Measurements from ENCODE around the gene RNPEP.
"Not testable (repeated sequence)": the region's sequence is repeated elsewhere in the genome, so short reads cannot be mapped to it uniquely, and the experiment has no call there.

Gene RNPEP

DNA sequence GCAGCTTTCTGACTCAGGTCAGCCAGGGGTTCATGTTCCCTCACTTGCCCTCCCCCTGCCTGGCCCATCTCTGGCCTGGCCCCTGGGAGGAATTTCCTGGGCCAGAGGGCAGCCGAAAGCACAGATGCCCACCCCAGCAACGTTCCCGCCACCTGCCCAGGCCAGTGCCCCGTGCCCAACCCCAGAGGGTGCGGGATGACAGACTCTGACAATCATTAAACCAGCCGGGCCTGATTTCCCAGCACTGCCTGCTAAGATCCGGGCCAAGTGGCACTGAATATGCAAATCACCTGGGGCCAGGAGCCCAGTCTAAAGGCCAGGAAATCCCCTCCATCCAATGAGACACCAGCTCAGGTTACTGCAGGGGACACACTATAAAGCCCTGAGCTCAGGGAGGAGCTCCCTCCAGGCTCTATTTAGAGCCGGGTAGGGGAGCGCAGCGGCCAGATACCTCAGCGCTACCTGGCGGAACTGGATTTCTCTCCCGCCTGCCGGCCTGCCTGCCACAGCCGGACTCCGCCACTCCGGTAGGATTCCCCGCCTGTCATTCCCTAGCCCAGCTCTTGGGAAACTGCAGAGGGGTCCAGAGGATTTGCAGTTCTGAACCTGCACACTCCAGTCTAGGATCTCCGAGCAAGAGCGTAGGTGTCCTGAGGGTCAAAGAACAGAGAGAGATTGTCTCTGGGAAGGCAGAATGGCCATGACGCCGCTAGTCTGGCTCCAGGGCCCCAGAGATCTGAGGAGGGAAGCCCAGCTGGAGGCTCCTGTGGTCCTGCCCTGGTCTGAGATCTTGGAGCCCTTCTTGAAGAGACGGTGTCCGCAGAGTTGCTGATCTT lies 27.9 kb downstream of the RNPEP start, which contains the start of gene ELF3:
Gene ELF3, plus strand, starts transcription at position 408 of the 836 bp plus-strand sequence. CDS start 550 bp downstream, outside the sequence.
- no peak for DNase-seq (ENCODE audit: low spot score)

GRCh38 chr1:202011994-202012393 lies 29.5 kb downstream of the RNPEP start:
- DNase-seq (ENCODE audit: low spot score): no peak

- DNase-seq (ENCODE audit: low spot score): no peak
Measured at GRCh38 chr1:202012544-202013478, 30.4 kb downstream of the RNPEP start.

GRCh38 chr1:202013603-202014002 lies 31.2 kb downstream of the RNPEP start:
- no peak for DNase-seq (ENCODE audit: low spot score)

DNA sequence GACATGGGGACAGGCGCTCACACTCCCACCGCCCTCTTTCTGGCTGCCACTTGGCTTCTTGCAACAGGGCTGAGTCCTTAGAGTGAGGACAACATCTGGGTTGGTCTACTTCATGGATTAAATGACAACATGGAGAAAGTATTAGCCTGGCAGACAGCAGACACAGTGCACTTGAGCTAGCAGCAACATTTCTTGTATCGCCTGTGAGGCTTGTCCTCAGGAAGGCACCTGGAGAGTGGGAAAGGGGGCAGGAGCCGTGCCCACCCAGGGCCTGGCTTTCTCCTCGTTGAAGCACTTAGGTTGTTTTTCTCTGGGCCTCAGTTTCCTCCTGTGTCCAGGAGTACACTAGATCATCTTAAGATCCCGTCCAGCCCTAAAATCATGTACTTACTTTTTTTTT lies 31.6 kb downstream of the RNPEP start:
- DNase-seq (ENCODE audit: low spot score): no peak

DNA sequence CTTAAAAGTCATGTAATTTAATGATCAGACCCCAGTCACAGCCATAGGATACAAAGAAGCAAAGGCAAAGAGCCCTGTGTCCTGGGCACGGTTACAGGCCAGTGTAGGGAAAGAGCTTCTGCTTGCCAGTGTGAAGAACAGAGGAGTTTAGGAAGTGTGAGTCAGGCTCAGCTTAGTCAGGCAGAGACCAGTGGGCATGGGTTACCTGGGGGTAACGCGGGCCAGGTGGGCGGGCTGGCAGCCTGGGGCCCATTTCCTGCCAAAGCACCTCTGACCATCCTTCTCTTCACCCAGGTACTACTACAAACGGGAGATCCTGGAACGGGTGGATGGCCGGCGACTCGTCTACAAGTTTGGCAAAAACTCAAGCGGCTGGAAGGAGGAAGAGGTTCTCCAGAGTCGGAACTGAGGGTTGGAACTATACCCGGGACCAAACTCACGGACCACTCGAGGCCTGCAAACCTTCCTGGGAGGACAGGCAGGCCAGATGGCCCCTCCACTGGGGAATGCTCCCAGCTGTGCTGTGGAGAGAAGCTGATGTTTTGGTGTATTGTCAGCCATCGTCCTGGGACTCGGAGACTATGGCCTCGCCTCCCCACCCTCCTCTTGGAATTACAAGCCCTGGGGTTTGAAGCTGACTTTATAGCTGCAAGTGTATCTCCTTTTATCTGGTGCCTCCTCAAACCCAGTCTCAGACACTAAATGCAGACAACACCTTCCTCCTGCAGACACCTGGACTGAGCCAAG lies 32.6 kb downstream of the RNPEP start:
- no peak for DNase-seq (ENCODE audit: low spot score)

DNA sequence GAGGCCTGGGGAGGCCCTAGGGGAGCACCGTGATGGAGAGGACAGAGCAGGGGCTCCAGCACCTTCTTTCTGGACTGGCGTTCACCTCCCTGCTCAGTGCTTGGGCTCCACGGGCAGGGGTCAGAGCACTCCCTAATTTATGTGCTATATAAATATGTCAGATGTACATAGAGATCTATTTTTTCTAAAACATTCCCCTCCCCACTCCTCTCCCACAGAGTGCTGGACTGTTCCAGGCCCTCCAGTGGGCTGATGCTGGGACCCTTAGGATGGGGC lies 33.2 kb downstream of the RNPEP start:
- DNase-seq (ENCODE audit: low spot score): no peak

DNA sequence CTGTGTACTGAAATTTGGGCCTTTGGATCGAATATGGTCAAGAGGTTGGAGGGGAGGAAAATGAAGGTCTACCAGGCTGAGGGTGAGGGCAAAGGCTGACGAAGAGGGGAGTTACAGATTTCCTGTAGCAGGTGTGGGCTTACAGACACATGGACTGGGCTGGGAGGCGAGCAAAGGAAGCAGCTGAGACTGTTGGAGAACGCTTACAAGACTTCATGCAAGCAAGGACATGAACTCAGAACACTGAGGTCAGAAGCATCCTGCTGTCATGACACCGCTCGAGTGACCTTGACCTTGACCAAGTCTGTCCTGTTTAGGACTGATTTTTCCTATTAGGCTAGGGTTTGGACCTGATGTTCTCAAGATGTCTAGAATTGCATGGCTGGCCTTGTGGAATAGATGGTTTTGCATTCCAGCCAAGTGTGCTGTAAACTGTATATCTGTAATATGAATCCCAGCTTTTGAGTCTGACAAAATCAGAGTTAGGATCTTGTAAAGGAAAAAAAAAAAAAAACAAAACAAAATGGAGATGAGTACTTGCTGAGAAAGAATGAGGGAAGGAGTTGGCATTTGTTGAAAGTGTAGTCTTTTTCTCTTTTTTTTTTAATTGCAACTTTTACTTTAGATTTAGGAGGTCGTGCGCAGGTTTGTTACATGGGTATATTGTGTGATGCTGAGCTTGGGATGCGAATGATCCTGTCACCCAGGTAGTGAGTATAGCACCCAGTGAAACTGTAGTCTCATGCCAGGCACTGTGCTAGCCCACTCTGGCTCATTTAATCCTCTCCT lies 33.8 kb downstream of the RNPEP start:
- no peak for DNase-seq (ENCODE audit: low spot score)

DNA sequence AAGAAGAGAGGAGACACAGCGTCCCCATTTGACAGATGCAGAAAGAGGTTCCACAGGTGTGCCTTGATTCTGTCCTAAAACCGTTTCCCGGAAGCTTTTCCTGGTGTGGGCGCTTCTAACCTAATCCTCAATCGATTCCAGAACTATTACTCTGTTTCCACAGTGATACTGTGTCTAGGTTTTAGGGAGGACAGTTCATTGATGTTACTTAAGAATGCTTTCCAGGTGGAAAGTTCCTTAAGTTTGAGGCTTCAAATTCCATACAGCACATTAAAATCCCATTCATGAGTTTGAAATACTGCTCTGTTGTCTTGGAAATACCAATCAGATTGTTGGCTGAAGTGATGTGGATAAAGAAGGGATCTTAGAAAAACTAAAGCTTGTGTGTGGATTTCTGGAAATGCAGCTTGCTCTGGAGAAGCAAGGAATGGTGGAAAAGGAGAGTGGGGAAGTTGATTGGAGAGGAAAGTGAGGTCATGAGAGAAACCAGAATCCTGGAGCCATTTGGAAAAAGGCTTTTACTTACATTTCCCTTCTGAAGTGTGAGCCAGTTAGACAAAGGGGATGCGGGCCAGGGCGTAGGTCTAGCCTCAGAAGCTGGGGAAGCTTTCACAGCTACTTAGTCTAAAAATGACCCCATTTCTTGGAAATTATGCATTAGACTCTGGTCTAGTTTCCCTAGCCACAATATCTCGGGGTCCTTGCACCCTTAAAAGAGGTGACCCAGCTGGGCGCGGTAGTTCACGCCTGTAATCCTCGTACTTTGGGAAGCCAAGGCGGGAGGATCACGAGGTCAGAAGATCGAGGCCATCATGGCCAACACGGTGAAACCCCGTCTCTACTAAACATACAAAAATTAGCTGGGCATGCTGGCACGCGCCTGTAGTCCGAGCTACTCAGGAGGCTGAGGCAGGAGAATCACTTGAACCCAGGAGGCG lies 34.6 kb downstream of the RNPEP start:
- DNase-seq (ENCODE audit: low spot score): no peak

DNA sequence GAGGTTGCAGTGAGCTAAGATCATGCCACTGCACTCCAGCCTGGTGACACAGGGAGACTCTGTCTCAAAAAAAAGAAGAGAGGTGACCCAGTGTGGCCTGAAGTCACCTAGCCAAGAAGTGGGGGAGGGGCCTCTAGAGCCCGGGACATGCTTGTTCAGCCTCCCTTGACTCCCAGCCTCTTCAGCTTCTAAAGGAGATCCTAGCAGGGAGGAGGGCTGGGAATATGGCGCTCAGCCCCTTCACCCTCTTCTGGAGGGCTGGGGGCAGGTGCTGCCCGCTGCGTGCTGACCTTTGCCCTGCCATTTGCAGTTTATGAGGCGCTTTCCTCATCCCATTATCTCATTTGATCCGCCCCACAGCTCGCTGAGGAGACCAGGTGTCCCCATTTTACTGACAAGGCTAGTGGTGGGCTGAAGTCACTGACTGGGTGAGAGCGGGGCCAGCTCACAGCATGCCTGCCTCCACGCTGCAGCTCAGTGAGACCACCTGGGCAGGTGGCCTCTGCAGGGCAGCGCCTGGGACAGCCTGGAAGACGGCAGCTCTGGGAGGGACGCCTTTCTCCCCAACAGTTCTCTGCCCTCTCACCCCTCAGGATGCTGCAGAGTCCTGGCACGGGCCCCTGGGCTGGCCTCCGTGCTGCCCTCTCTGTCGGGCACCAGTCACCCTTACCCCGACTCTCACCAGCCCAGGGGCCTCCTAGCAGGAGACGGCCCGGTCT lies 35.5 kb downstream of the RNPEP start:
- DNase-seq (ENCODE audit: low spot score): no peak

GRCh38 chr1:202018468-202019234 lies 36.2 kb downstream of the RNPEP start:
- DNase-seq (ENCODE audit: low spot score): no peak

DNA sequence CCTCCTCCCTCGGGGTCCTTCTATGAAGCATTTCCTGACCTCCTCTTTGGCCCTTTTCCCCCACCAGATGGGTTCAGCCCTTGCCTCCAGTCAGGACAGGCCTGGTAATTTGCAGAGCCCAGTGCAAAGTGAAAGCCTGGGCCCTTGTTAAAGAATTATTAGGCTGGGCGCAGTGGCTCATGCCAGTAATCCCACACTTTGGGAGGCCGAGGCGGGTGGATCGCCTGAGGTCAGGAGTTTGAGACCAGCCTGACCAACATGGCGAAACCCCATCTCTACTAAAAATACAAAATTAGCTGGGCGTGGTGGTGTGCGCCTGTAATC lies 36.7 kb downstream of the RNPEP start:
- DNase-seq (ENCODE audit: low spot score): not testable (repeated sequence)

DNA sequence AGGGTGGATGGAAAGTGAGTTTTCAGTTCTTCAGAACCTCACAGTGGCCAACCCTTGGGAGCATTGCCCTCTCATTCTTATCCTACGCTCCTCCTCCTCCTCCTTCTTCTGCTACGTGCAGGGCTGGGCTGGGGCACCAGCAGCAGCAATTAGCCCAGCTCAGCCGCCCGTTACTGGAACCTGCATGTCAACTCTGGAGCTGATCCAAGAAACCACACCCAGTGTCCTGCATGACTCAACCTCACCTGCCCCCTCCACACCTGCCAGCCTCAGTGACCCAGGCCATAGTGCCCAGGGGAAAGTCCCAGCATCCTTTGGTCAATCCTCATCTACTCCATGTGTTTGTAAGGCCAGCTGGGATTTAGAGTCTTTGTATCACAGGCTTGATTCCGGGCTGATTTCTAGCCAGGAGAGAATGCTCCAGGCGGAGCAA lies 40.6 kb downstream of the RNPEP start:
- no peak for DNase-seq (ENCODE audit: low spot score)

GRCh38 chr1:202029171-202029665 lies 46.8 kb downstream of the RNPEP start:
- no peak for DNase-seq (ENCODE audit: low spot score)

DNA sequence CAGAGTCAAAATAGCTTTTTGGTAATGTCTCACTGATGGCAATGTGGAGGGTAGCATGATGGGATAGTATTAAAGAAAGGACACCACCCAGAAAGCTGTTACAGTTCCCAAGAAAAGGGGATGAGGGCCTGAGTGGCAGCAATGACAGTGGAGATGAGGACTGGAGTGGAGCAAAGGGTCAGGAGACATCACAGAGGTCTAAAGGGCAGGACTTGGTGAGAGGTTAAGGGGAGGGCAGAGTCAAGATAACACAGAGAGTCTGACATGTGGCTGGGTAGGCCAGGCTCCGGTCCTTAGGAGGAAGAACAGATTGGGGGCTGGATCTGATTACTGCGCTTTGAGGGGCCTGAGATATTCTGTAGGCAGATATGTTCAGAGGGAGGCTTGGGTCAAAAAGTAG lies 47.3 kb downstream of the RNPEP start:
- DNase-seq (ENCODE audit: low spot score): no peak

- DNase-seq (ENCODE audit: low spot score): no peak
Measured at GRCh38 chr1:202031796-202032195, 49.3 kb downstream of the RNPEP start.

DNA sequence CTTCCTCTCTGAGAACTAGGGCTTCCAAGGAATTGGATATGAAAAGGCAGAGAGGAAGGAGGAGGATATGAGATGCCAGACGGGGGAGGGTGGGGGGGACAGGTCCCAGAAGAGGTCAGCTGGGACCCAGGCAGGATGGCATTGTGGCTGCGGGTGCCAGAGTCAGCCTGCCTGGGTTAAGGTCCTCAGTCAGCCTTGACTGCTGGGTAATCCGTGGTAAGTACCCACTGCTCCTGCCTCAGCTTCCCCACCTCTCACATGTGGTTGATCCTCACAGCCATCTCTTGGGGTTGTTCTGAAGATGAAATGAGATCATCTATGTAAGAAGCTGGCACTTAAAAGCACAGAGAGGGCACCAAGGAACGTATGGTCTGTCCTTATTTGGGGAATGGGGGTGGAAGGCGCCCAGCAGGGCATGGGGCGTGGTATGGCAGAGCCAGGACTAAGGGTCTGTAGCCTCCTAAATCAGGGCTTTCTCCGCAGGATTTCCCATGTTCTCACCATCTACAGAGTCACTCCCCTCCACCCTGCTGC lies 51.8 kb downstream of the RNPEP start:
- DNase-seq (ENCODE audit: low spot score): no peak

DNA sequence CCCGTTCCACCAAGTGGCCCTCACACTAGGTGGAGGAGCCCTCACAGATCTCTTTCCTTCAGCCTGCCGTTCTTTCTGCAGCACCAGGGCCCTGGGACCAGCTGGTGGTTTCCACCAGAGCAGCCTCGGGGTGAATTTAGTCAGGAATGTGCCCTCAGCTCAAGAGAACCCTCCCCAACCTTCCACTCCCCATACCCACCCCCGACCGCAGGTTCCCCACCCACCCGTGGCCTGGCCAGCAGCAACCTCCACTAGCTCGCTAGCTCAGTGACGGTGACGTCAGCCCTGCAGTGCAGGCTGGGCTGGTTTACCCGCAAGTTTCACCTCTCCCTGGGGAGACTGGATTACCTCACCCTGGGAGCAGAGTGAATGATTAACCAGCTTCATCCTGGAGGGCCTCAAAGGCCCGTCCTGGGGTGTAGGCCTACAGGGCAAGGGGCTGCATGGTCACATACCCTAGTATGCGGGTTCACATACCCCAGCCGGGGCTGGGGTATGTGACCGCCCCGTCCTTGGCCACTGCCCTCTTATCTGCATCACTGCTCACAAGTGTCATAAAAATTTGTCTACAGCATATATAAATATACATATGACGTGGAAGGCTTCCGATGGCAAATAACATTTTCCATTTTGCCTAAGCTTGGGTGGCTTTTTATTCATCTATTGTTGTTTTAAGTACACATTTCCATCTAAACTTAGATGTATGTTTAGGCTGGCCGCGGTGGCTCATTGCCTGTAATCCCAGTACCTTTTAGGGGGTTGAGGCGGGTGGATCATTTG lies 52.4 kb downstream of the RNPEP start:
- DNase-seq (ENCODE audit: low spot score): no peak

Data from CD4-positive, alpha-beta T cell treated with Interleukin-15 for 4 hours (primary cell).